PFSK-1 (cell line): ENCODE data around the gene TNS1.

Experiments
- FOXP2 ChIP-seq: optimal IDR thresholded peaks from 2 replicates; pipeline ENCODE3; 2011; ENCODE audit warnings: borderline replicate concordance, control low read depth, inconsistent platforms; ENCODE audit not compliant: insufficient read depth; ENCODE audit errors: extremely low read length, extremely low read depth
- POLR2AphosphoS5 ChIP-seq: IDR thresholded peaks from 2 replicates; pipeline ENCODE4 v1.6.1; 2012; ENCODE audit warnings: low read depth, mild to moderate bottlenecking, control low read depth, low read length, moderate library complexity
- SIN3A ChIP-seq: IDR thresholded peaks from 2 replicates; pipeline ENCODE4 v1.6.1; 2012; ENCODE audit warnings: mild to moderate bottlenecking, low read length, moderate library complexity, borderline replicate concordance; ENCODE audit not compliant: insufficient read depth
- TAF1 ChIP-seq: IDR thresholded peaks from 2 replicates; pipeline ENCODE4 v1.6.1; 2012; ENCODE audit warnings: low read length, control low read depth, borderline replicate concordance; ENCODE audit not compliant: insufficient read depth
- TF ChIP-seq, protein P1 (sequence below), 2 experiments: IDR thresholded peaks; 2 replicates each; pipeline versions ENCODE4 v1.6.1 to v1.8.0; 2011 to 2012; ENCODE audit warnings: low read depth in 2 of 2, low read length in 2 of 2, control low read depth in 1 of 2, inconsistent platforms in 1 of 2, mild to moderate bottlenecking in 1 of 2, moderate library complexity in 1 of 2; ENCODE audit not compliant: insufficient read depth in 1 of 2

Gene TNS1

DNA sequence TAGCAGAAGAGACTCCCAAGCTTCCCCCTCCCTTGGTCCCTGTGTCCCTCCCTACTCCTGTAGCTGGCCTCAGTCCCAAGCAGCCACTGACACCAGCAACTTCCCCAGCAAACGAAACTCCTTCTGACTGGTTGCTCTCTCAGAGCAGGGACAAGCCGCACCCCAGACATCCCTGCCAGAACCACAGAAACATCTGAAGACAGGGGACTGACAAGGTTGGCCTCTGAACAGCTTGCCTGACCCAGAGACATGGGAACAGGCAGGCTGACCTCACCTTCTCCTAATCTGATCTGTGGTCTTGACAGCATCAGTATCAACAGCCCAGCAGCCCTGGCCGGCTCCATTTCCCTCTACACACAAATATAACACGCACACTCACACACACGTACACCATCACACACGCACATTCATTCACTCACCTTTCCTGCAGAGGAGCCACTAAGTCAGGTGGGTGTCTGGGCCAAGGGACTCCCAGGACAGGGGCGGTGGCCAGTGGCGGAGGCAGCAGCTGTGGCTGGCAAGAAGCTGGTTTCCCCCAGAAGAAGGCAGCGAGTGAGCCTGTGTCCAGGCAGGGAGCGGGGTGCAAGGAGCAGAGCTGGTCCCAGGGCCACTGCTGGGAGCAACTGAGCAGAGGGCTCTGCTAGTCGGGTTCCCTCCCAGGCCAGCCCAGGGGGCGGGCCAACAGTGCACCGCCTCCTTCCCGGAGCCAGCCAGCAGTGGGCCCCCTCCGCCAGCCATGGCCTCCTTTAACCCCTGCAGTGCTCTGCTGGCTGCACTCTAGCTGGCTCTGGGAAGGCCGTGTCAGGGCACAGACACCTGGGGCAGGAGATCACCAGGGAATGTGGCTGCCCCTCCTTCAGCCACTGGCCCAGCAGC, 59.1 kb downstream of the TNS1 start:
- TF ChIP-seq, protein P1, sequence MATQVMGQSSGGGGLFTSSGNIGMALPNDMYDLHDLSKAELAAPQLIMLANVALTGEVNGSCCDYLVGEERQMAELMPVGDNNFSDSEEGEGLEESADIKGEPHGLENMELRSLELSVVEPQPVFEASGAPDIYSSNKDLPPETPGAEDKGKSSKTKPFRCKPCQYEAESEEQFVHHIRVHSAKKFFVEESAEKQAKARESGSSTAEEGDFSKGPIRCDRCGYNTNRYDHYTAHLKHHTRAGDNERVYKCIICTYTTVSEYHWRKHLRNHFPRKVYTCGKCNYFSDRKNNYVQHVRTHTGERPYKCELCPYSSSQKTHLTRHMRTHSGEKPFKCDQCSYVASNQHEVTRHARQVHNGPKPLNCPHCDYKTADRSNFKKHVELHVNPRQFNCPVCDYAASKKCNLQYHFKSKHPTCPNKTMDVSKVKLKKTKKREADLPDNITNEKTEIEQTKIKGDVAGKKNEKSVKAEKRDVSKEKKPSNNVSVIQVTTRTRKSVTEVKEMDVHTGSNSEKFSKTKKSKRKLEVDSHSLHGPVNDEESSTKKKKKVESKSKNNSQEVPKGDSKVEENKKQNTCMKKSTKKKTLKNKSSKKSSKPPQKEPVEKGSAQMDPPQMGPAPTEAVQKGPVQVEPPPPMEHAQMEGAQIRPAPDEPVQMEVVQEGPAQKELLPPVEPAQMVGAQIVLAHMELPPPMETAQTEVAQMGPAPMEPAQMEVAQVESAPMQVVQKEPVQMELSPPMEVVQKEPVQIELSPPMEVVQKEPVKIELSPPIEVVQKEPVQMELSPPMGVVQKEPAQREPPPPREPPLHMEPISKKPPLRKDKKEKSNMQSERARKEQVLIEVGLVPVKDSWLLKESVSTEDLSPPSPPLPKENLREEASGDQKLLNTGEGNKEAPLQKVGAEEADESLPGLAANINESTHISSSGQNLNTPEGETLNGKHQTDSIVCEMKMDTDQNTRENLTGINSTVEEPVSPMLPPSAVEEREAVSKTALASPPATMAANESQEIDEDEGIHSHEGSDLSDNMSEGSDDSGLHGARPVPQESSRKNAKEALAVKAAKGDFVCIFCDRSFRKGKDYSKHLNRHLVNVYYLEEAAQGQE (IDR thresholded peaks at IDR 0.05; ENCODE audit: insufficient read depth in 1 of 2, low read depth in 2 of 2, low read length in 2 of 2), result no peak
- TF ChIP-seq SIN3A (no peak), TAF1 (0 out of 2 replicates have a peak, but pooled peaks have one; percentile 51), POLR2AphosphoS5 (peak; percentile 45; the same call in 1 of the 2 replicates), FOXP2 (no peak)

DNA sequence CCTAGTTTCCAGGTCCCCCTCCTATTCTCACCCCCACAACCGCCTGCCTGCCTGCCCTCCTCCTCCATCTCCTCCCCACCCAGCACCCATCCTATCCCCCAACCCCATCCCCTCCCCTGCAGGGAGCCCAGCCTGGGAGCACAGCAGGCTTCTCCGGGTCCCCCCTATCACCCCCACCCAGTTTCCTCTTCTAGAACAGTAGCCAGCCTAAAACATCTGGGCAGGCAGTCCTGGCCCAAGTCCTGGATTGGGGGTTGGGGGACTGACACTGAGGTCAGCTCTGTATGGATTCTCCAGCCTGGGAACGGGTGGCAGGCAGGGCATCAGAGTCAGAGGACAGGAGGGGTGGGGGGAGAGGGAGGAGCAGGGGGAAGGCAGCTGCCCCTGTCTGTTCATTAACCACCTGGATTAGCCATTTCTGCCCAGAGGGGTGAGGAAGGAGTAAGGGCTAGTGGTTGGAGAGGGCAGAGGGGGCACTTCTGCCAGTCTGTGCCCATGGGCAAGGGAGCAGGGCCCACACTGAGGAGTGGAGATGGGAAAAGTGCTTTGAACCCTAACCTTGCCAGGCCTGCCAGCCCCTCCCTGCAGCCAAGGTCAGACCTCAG, 60.0 kb downstream of the TNS1 start:
- TF ChIP-seq POLR2AphosphoS5, result no peak
- TF ChIP-seq SIN3A, result no peak
- TF ChIP-seq, protein P1 (IDR thresholded peaks at IDR 0.05; ENCODE audit: insufficient read depth in 1 of 2, low read depth in 2 of 2, low read length in 2 of 2), result no peak
- no peak for TF ChIP-seq TAF1
- TF ChIP-seq FOXP2, result no peak

DNA sequence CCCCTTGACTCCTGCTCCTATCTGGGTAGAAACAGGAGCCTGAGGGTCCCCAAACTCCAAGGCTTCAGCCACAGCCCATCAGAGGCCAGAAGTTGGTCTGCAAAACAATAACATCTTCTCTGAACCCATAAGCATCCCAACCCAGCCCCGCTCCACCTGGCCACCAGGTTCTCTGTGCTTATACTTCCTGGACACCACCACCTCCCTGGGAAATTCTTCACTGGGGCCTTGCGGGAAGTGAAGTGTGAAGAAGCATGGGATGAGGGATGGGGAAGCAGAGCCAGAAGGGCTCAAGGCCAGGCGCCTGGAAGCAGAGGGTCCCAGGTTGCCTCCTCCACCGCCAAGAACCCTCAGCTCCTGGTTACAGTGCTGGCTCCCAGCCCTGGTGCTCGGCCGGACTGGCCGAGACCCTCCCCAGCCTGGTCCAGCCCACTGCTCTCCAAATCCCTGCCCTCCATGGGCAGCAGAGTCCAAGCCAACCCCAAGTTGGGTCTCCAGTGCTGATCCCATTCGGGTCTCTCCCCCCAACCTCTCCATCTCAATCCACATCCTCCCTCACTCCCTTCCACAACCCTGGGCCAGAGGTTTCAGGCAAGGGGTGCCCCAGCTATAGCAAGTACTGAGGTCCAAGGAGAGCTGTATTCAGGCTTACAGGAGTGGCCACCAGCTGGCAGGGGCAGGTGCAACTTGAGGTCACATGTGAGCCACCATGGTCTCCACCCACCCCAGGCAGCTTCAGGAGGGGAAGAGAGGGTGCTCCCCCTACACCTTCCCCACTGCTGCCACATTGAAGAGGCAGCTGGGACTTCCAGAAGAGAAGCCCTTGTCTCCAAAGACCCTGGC, 60.7 kb downstream of the TNS1 start:
- TF ChIP-seq, protein P1 (IDR thresholded peaks at IDR 0.05; ENCODE audit: insufficient read depth in 1 of 2, low read depth in 2 of 2, low read length in 2 of 2), result no peak
- TF ChIP-seq SIN3A (no peak), FOXP2 (no peak), TAF1 (no peak), POLR2AphosphoS5 (no peak)

DNA sequence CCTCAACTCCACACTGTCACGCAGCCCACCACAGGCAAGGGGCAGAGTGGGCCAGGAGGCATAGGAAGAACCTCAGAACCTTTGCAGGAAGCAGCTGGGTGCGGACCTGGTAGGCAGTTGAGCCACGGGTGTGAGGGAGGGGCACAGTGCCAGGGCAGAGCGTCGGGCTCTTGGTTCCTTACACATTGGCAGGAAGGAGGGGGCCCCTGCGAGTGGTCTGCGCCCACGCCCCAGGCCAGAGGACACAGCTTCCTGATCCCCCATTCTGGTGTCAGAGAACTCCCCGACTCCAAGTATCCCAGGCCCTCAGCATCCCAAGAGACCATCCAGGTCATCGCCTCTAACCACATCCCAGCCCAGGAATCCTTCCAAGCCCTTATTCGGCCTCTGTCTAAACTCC, 61.5 kb downstream of the TNS1 start:
- TF ChIP-seq FOXP2, result no peak
- no peak for TF ChIP-seq TAF1
